Measurements from ENCODE around the gene TM4SF4.

Gene TM4SF4

GRCh38 chr3:149512073-149512782, 37.7 kb downstream of the TM4SF4 start:
- DNase-seq (ENCODE audit: low read depth in 2 of 2) = peak in 1 of 2 donors; percentile 12

GRCh38 chr3:149514471-149514870, 40.0 kb downstream of the TM4SF4 start:
- no peak for DNase-seq (ENCODE audit: low read depth in 2 of 2)

GRCh38 chr3:149515249-149515648, 40.8 kb downstream of the TM4SF4 start:
- no peak for DNase-seq (ENCODE audit: low read depth in 2 of 2)

GRCh38 chr3:149516920-149517319, 42.4 kb downstream of the TM4SF4 start:
- DNase-seq (ENCODE audit: low read depth in 2 of 2) = no peak

- no peak for DNase-seq (ENCODE audit: low read depth in 2 of 2)
Observed at GRCh38 chr3:149519912-149520311, 45.4 kb downstream of the TM4SF4 start.

- no peak for DNase-seq (ENCODE audit: low read depth in 2 of 2)
Observed at GRCh38 chr3:149523512-149524299, 49.2 kb downstream of the TM4SF4 start.

- no peak for DNase-seq (ENCODE audit: low read depth in 2 of 2)
Observed at GRCh38 chr3:149527531-149528339, 53.2 kb downstream of the TM4SF4 start.

GRCh38 chr3:149528340-149528650, 53.8 kb downstream of the TM4SF4 start:
- no peak for DNase-seq (ENCODE audit: low read depth in 2 of 2)

GRCh38 chr3:149529099-149529498, 54.6 kb downstream of the TM4SF4 start:
- no peak for DNase-seq (ENCODE audit: low read depth in 2 of 2)

GRCh38 chr3:149532489-149533180, 58.1 kb downstream of the TM4SF4 start:
- DNase-seq (ENCODE audit: low read depth in 2 of 2) = no peak

GRCh38 chr3:149534082-149534481, 59.6 kb downstream of the TM4SF4 start:
- no peak for DNase-seq (ENCODE audit: low read depth in 2 of 2)

- DNase-seq (ENCODE audit: low read depth in 2 of 2) = no peak
Observed at GRCh38 chr3:149534671-149535332, 60.3 kb downstream of the TM4SF4 start.

GRCh38 chr3:149535333-149535685, 60.8 kb downstream of the TM4SF4 start:
- no peak for DNase-seq (ENCODE audit: low read depth in 2 of 2)

- DNase-seq (ENCODE audit: low read depth in 2 of 2) = no peak
Observed at GRCh38 chr3:149536429-149536828, 61.9 kb downstream of the TM4SF4 start.

- no peak for DNase-seq (ENCODE audit: low read depth in 2 of 2)
Observed at GRCh38 chr3:149538371-149538770, 63.9 kb downstream of the TM4SF4 start.

- no peak for DNase-seq (ENCODE audit: low read depth in 2 of 2)
Observed at GRCh38 chr3:149541091-149541491, 66.6 kb downstream of the TM4SF4 start.

GRCh38 chr3:149542375-149543312, 68.1 kb downstream of the TM4SF4 start:
- DNase-seq (ENCODE audit: low read depth in 2 of 2) = no peak

- DNase-seq (ENCODE audit: low read depth in 2 of 2) = no peak
Observed at GRCh38 chr3:149545049-149545448, 70.6 kb downstream of the TM4SF4 start.

GRCh38 chr3:149547413-149547812, 72.9 kb downstream of the TM4SF4 start:
- no peak for DNase-seq (ENCODE audit: low read depth in 2 of 2)

GRCh38 chr3:149547954-149548668, 73.6 kb downstream of the TM4SF4 start:
- no peak for DNase-seq (ENCODE audit: low read depth in 2 of 2)

Data from stimulated activated CD4-positive, alpha-beta T cell treated with anti-CD3 and anti-CD28 coated beads, Interleukin-4, amount 100 ng/mL, for 48 hours (primary cell).